ENCODE measurements around the gene MASP2. TPM values are rescaled to one million over a fixed set of nuclear protein-coding genes. Genes with fewer than 3 reads are reported as not detected.

The MASP2 gene
- total RNA-seq, 4 donors from 2014 or later, result 0.53 TPM; not detected in 3

DNA sequence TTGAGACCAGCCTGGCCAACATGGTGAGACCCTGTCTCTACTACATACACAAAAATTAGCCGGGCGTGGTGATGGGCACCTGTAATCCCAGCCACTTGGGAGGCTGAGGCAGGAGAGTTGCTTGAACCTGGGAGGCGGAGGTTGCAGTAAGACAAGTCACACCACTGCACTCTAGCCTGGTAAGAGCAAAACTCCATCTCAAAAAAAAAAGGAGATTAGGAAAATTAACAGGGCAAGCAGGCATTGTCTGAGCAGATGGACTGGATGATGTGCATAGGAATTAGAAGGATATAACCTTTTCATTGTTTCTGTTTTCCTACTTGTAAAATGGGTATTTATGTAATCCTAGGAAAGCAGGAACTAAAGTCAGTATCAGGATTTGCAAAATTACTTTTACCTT, 19.0 kb downstream of the MASP2 start:
- no peak for DNase-seq (ENCODE audit: low spot score in 2 of 2)
- WGBS, result 96% methylated on average over 3 of the region's 3 CpGs
- H3K4me1 ChIP-seq, result peaks cover 6% of the 10 kb centered on the region
- no peak for TF ChIP-seq EP300 (IDR thresholded peaks at IDR 0.05)
- TF ChIP-seq, protein P1, sequence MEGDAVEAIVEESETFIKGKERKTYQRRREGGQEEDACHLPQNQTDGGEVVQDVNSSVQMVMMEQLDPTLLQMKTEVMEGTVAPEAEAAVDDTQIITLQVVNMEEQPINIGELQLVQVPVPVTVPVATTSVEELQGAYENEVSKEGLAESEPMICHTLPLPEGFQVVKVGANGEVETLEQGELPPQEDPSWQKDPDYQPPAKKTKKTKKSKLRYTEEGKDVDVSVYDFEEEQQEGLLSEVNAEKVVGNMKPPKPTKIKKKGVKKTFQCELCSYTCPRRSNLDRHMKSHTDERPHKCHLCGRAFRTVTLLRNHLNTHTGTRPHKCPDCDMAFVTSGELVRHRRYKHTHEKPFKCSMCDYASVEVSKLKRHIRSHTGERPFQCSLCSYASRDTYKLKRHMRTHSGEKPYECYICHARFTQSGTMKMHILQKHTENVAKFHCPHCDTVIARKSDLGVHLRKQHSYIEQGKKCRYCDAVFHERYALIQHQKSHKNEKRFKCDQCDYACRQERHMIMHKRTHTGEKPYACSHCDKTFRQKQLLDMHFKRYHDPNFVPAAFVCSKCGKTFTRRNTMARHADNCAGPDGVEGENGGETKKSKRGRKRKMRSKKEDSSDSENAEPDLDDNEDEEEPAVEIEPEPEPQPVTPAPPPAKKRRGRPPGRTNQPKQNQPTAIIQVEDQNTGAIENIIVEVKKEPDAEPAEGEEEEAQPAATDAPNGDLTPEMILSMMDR (IDR thresholded peaks at IDR 0.05), result no peak
- TF ChIP-seq POLR2AphosphoS5 (IDR thresholded peaks at IDR 0.05), result no peak
- no peaks in the 10 kb centered on the region for H3K9me3 ChIP-seq
- peaks cover 58% of the 10 kb centered on the region for H3K36me3 ChIP-seq
- no peak overlapping the region for H3K4me3 ChIP-seq
- no peak overlapping the region for H3K27ac ChIP-seq
- no peaks in the 10 kb centered on the region for H3K27me3 ChIP-seq

DNA sequence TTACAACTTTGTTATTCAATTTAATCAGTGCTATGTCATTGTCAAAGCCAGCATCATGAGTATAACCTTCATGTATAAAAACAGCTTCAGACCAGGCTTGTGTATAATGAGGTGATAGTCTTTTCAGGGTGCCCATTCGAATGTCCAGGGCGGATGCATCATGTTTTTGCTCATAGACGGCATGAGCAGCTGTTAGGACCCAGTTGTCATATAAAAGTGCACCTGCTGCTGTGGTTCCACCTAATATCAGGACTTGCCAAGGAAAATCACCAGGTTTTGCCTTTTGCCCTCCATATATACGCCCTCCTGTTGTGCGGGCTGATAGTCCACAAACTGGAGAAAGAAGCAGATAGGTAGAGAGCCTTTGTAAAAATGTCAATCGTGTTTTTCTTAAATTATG, 19.7 kb downstream of the MASP2 start:
- peaks cover 65% of the 10 kb centered on the region for H3K36me3 ChIP-seq
- WGBS, result 73% methylated on average over 6 of the region's 6 CpGs
- no peak for TF ChIP-seq POLR2A (IDR thresholded peaks at IDR 0.05)
- TF ChIP-seq EP300 (IDR thresholded peaks at IDR 0.05), result no peak
- TF ChIP-seq POLR2AphosphoS5 (IDR thresholded peaks at IDR 0.05), result no peak
- TF ChIP-seq, protein P1 (IDR thresholded peaks at IDR 0.05), result no peak

DNA sequence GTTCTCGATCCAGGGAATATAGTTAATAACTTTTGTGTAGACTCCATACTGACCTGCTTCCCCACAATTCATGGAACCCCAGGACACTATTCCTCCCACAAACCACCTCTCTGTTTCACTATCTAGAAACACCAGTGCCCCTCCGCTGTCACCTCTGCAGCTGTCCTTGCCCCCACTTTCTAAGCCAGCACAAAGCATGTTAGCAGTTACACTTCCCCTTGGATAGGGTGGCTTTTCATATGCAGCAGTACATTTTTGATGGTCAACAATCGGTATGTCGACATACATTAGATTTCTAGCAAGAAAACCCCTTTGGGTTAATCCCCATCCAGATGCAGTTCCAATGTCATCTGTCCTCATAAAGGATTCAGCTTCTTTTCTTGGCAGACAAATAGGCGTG, 20.1 kb downstream of the MASP2 start:
- Histone ChIP-seq H3K27ac (no peak overlapping the region), H3K36me3 (peaks cover 69% of the 10 kb centered on the region), H3K9me3 (no peaks in the 10 kb centered on the region), H3K4me1 (peaks cover 6% of the 10 kb centered on the region), H3K27me3 (no peaks in the 10 kb centered on the region), H3K4me3 (no peak overlapping the region)
- 88% methylated on average over 5 of the region's 5 CpGs for WGBS
- TF ChIP-seq POLR2A (IDR thresholded peaks at IDR 0.05) (no peak), EP300 (IDR thresholded peaks at IDR 0.05) (no peak), POLR2AphosphoS5 (IDR thresholded peaks at IDR 0.05) (no peak)
- TF ChIP-seq, protein P1 (IDR thresholded peaks at IDR 0.05), result no peak
- DNase-seq (ENCODE audit: low spot score in 2 of 2), result no peak

More for the DNA sequence above, 19.7 kb downstream of the MASP2 start:
- Histone ChIP-seq H3K4me1 (peaks cover 6% of the 10 kb centered on the region), H3K9me3 (no peaks in the 10 kb centered on the region), H3K4me3 (no peak overlapping the region), H3K27me3 (no peaks in the 10 kb centered on the region), H3K27ac (no peak overlapping the region)
- DNase-seq (ENCODE audit: low spot score in 2 of 2), result no peak

DNA sequence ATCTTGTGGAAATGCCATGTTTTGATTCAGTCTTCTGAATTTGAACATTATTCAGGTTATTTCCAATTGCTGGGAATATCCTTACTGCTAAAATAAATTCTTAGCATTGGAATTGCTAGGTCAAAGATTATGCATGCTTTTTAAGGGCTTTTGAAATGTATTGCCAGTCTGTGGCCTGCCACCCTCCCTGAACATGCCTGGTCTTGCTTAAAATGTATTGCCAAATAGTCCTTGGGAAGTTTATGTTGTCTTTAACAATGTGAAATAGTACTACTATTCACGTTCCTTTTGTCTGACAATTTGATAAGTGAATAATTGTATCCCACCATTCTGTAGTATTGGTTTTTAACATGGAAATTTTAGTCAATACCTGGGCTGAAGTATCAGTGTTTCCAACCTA, 21.0 kb downstream of the MASP2 start:
- TF ChIP-seq EP300 (IDR thresholded peaks at IDR 0.05) (no peak), POLR2AphosphoS5 (IDR thresholded peaks at IDR 0.05) (no peak), POLR2A (IDR thresholded peaks at IDR 0.05) (no peak)
- TF ChIP-seq, protein P1 (IDR thresholded peaks at IDR 0.05), result no peak
- DNase-seq (ENCODE audit: low spot score in 2 of 2), result no peak
- H3K27ac ChIP-seq, result no peak overlapping the region
- H3K4me3 ChIP-seq, result no peak overlapping the region
- H3K27me3 ChIP-seq, result no peaks in the 10 kb centered on the region
- no peaks in the 10 kb centered on the region for H3K9me3 ChIP-seq
- 35% methylated on average over 1 of the region's 1 CpG for WGBS
- peaks cover 78% of the 10 kb centered on the region for H3K36me3 ChIP-seq
- peaks cover 6% of the 10 kb centered on the region for H3K4me1 ChIP-seq

DNA sequence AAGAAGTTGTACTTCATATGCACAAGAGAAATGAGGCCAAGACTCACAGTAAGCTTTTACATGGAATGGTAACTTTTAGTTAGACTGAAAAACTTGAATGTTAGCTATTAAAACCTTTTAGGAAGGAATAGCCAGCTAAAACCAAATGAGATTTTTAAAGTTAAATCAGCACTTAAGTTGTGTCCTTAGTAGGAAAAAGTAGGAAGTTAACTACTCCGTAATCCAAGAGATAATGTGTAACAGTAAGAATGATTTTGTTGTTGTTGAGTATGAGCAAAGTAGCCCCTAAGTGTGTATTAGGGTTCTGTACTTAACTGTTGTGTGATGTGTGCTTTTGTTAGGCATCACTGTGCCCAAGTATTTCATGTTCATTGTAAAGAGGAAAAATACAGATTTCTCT, 21.4 kb downstream of the MASP2 start:
- H3K27me3 ChIP-seq, result no peaks in the 10 kb centered on the region
- H3K36me3 ChIP-seq, result peaks cover 79% of the 10 kb centered on the region
- H3K4me1 ChIP-seq, result peaks cover 6% of the 10 kb centered on the region
- DNase-seq (ENCODE audit: low spot score in 2 of 2), result no peak
- H3K9me3 ChIP-seq, result no peaks in the 10 kb centered on the region
- H3K4me3 ChIP-seq, result no peak overlapping the region
- 85% methylated on average over 1 of the region's 1 CpG for WGBS
- H3K27ac ChIP-seq, result no peak overlapping the region
- no peak for TF ChIP-seq EP300 (IDR thresholded peaks at IDR 0.05)
- no peak for TF ChIP-seq POLR2A (IDR thresholded peaks at IDR 0.05)
- TF ChIP-seq POLR2AphosphoS5 (IDR thresholded peaks at IDR 0.05), result no peak
- TF ChIP-seq, protein P1 (IDR thresholded peaks at IDR 0.05), result no peak
